DOHH2 (cell line): ENCODE data around the gene MDGA2.

ENCODE experiments used
- H3F3A ChIP-seq: fragments of 200-600 bp; sonication (generic), shearing (Covaris generic); 2 replicates; pipeline ENCODE4 v1.6.0; 2016; ENCODE audit warnings: antibody characterized with exemption, mild to moderate bottlenecking; ENCODE audit not compliant: control insufficient read depth, insufficient read depth
- H3K27ac ChIP-seq: fragments of 200-600 bp; sonication (generic); 2 replicates; pipeline ENCODE4 v1.5.1; 2014; ENCODE audit warnings: low read depth, mild to moderate bottlenecking, low read length, moderate library complexity
- H3K27me3 ChIP-seq: fragments of 200-600 bp; sonication (generic); 2 replicates; pipeline ENCODE4 v1.6.1; 2014; ENCODE audit warnings: mild to moderate bottlenecking, low read length, mixed read lengths; ENCODE audit not compliant: control insufficient read depth
- H3K36me3 ChIP-seq: fragments of 200-600 bp; sonication (generic); 2 replicates; pipeline ENCODE4 v1.6.1; 2014; ENCODE audit warnings: mild to moderate bottlenecking, low read length, moderate library complexity, mixed read lengths; ENCODE audit not compliant: control insufficient read depth
- H3K4me1 ChIP-seq: fragments of 200-600 bp; sonication (generic); 2 replicates; pipeline ENCODE4 v1.6.1; 2014; ENCODE audit warnings: mild to moderate bottlenecking, low read length, mixed read lengths; ENCODE audit not compliant: control insufficient read depth
- H3K4me2 ChIP-seq: fragments of 200-600 bp; sonication (generic); 2 replicates; pipeline ENCODE4 v1.6.0; 2014; ENCODE audit warnings: mild to moderate bottlenecking, low read length, moderate library complexity
- H3K4me3 ChIP-seq: fragments of 200-600 bp; sonication (generic); 2 replicates; pipeline ENCODE4 v1.5.1; 2014; ENCODE audit warnings: mild to moderate bottlenecking, low read length, mixed read lengths
- H3K79me2 ChIP-seq: fragments of 200-600 bp; sonication (generic); 2 replicates; pipeline ENCODE4 v1.6.1; 2014; ENCODE audit warnings: mild to moderate bottlenecking, low read length, mixed read lengths; ENCODE audit not compliant: control insufficient read depth
- H3K9me2 ChIP-seq: fragments of 200-600 bp; sonication (generic); replicated peaks from 2 replicates; pipeline ENCODE4 v1.6.1; 2014; ENCODE audit warnings: mild to moderate bottlenecking, low read length, mixed read lengths; ENCODE audit not compliant: control insufficient read depth
- H3K9me3 ChIP-seq: fragments of 200-600 bp; sonication (generic); 2 replicates; pipeline ENCODE4 v1.6.1; 2014; ENCODE audit warnings: antibody characterized with exemption, low read length, mixed read lengths; ENCODE audit not compliant: control insufficient read depth, insufficient read depth
- H4K20me1 ChIP-seq: fragments of 200-600 bp; sonication (generic); 2 replicates; pipeline ENCODE4 v1.6.0; 2014; ENCODE audit warnings: low read depth, mild to moderate bottlenecking, antibody characterized with exemption, low read length, moderate library complexity; ENCODE audit not compliant: control insufficient read depth, insufficient read depth
- EZH2phosphoT487 ChIP-seq: fragments of 200-600 bp; sonication (generic); IDR thresholded peaks from 2 replicates; pipeline ENCODE4 v1.6.1; 2017; ENCODE audit warnings: borderline replicate concordance, mild to moderate bottlenecking, antibody characterized with exemption, low read length, moderate library complexity, mixed read lengths
- TF ChIP-seq, protein P1 (sequence below): fragments of 200-600 bp; sonication (generic); IDR thresholded peaks from one replicate; pipeline ENCODE4 v1.5.1; 2014; ENCODE audit warnings: antibody characterized with exemption, mild to moderate bottlenecking, low read depth, low read length; ENCODE audit not compliant: poor library complexity, severe bottlenecking

MDGA2 gene

DNA sequence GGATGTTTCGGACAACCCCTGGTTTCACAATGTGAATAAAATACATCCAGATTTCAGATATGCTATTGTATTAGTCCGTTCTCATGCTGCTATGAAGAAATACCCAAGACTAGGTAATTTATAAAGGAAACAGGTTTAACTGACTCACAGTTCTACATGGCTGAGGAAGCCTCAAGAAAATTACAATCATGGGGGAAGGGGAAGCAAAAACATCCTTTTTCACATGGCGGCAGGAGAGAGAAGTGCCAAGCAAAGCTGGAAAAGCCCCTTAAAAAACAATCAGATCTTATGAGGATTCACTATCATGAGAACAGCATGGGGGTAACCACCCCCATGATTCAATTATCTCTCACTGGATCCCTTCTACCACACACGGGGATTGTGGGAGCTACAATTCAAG lies 451.7 kb downstream of the MDGA2 start:
- Histone ChIP-seq H3K36me3 (no peaks in the 10 kb centered on the region), H4K20me1 (no peaks in the 10 kb centered on the region), H3K4me1 (no peaks in the 10 kb centered on the region), H3K79me2 (no peaks in the 10 kb centered on the region), H3K27ac (no peak overlapping the region), H3K27me3 (no peaks in the 10 kb centered on the region), H3K4me2 (no peak overlapping the region), H3K9me2 (no peaks in the 10 kb centered on the region), H3K9me3 (no peaks in the 10 kb centered on the region), H3F3A (no peaks in the 10 kb centered on the region), H3K4me3 (no peak overlapping the region)
- no peak for TF ChIP-seq EZH2phosphoT487
- TF ChIP-seq, protein P1, sequence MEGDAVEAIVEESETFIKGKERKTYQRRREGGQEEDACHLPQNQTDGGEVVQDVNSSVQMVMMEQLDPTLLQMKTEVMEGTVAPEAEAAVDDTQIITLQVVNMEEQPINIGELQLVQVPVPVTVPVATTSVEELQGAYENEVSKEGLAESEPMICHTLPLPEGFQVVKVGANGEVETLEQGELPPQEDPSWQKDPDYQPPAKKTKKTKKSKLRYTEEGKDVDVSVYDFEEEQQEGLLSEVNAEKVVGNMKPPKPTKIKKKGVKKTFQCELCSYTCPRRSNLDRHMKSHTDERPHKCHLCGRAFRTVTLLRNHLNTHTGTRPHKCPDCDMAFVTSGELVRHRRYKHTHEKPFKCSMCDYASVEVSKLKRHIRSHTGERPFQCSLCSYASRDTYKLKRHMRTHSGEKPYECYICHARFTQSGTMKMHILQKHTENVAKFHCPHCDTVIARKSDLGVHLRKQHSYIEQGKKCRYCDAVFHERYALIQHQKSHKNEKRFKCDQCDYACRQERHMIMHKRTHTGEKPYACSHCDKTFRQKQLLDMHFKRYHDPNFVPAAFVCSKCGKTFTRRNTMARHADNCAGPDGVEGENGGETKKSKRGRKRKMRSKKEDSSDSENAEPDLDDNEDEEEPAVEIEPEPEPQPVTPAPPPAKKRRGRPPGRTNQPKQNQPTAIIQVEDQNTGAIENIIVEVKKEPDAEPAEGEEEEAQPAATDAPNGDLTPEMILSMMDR = no peak

DNA sequence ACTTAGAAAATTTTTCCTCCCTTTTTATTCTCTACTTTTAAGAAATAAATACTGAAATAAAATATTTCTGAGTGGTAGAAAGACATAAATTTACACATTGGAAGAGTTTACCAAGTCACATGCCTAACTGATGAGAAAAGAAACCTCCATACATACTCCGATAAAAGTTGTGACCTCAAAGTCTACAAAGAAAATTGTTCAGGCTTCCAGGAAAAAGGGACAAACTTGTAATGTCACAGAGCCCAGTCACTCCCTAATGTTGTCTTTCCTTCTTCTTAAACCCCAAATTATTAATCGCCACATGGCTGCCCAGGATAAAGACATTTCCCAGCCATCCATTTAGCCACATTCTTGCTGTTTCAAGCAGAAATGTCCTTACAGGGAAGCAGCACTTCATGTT lies 455.3 kb downstream of the MDGA2 start:
- Histone ChIP-seq H3K9me3 (no peaks in the 10 kb centered on the region), H3K27ac (no peak overlapping the region), H4K20me1 (no peaks in the 10 kb centered on the region), H3K9me2 (no peaks in the 10 kb centered on the region), H3K79me2 (no peaks in the 10 kb centered on the region), H3K27me3 (no peaks in the 10 kb centered on the region), H3K36me3 (no peaks in the 10 kb centered on the region), H3K4me2 (no peak overlapping the region), H3K4me3 (no peak overlapping the region), H3K4me1 (no peaks in the 10 kb centered on the region), H3F3A (no peaks in the 10 kb centered on the region)
- no peak for TF ChIP-seq EZH2phosphoT487
- TF ChIP-seq, protein P1 = no peak

DNA sequence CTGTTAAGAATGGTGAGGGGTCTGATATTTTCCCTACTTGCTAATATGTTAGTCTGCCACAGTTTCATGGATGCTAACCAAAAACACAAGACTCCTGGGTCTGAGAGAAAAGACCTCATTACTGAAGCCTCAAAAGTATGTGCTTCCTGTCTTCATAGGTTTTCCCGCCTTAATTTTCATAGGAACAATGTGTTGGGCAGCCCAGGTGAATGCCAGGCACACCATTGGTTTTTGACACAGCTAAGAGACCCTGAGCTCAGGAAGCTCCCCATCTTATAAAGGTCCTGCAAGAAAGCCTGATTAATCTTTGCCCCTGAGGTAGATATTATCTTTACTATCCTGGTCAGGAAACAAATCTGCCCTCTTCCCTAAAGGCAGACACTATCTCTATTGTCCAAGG lies 464.1 kb downstream of the MDGA2 start:
- Histone ChIP-seq H3K27me3 (no peaks in the 10 kb centered on the region), H4K20me1 (no peaks in the 10 kb centered on the region), H3K9me2 (no peaks in the 10 kb centered on the region), H3K27ac (no peak overlapping the region), H3K4me3 (no peak overlapping the region), H3K36me3 (no peaks in the 10 kb centered on the region), H3F3A (no peaks in the 10 kb centered on the region), H3K4me2 (no peak overlapping the region), H3K79me2 (no peaks in the 10 kb centered on the region), H3K9me3 (no peaks in the 10 kb centered on the region; the same call in 1 of the 2 replicates), H3K4me1 (no peaks in the 10 kb centered on the region)
- TF ChIP-seq, protein P1 = no peak
- no peak for TF ChIP-seq EZH2phosphoT487

DNA sequence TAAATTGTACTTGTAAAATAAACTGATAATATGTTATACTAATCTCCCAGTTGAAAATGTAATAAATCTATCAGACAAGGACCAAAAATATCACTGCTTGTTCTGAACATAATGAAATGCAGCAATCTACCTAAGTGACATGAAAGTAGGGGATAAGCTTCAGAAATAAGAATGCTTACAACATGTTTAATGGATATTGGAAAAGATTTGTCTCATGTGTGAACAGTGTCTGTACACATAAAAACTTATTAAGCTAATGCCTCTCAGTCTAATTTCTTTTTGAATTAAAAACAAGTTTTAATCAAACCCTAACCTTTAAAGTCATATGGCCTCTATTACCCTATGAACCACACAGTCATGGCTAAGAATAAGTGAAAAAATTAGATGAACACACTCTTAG lies 465.3 kb downstream of the MDGA2 start:
- Histone ChIP-seq H3K27ac (no peak overlapping the region), H3K79me2 (no peaks in the 10 kb centered on the region), H3K4me1 (no peaks in the 10 kb centered on the region), H4K20me1 (no peaks in the 10 kb centered on the region), H3F3A (no peaks in the 10 kb centered on the region), H3K9me3 (no peaks in the 10 kb centered on the region; the same call in 1 of the 2 replicates), H3K9me2 (no peaks in the 10 kb centered on the region), H3K4me3 (no peak overlapping the region), H3K4me2 (no peak overlapping the region), H3K27me3 (no peaks in the 10 kb centered on the region), H3K36me3 (no peaks in the 10 kb centered on the region)
- TF ChIP-seq, protein P1 = no peak
- no peak for TF ChIP-seq EZH2phosphoT487
